SK-N-SH (cell line): Measurements from ENCODE around the gene CEP41. TPM values are rescaled to one million over a fixed set of nuclear protein-coding genes. Genes with fewer than 3 reads are reported as not detected.

Experiments used
- CTCF ChIA-PET: fragments of 300-600, 350-600 bp; formaldehyde crosslinking; extraction: SDS; loops from one replicate; lab custom pipeline; 2021; lab: Yijun Ruan, JAX
- POLR2A ChIA-PET: fragments of 350-600 bp; sonication (Branson Sonifier 250); formaldehyde crosslinking; extraction: SDS; loops from one replicate; lab custom pipeline; 2020; ENCODE audit warnings: antibody characterized with exemption, inconsistent platforms; lab: Yijun Ruan, JAX
- DNase-seq: peaks from one replicate; pipeline ENCODE4 v3.0.0; 2012
- H2AFZ ChIP-seq: fragments of 200-600 bp; sonication (generic); 2 replicates; pipeline ENCODE4 v1.8.1; 2016; ENCODE audit warnings: antibody characterized with exemption, mild to moderate bottlenecking, low read depth
- H3F3A ChIP-seq: fragments of 200-600 bp; sonication (generic); replicated peaks from 2 replicates; pipeline ENCODE3; 2016; ENCODE audit warnings: antibody characterized with exemption, mild to moderate bottlenecking; ENCODE audit not compliant: insufficient read depth
- H3K27ac ChIP-seq, 2 experiments: fragments of 200-500 bp in 1 of 2; fragments of 200-600 bp in 1 of 2; sonication (Bioruptor generic) in 1 of 2; sonication (generic), shearing (Covaris generic) in 1 of 2; 2 replicates each; pipeline versions ENCODE4 v1.5.1 to v1.6.1; 2014 to 2016; ENCODE audit warnings: low read depth in 2 of 2, inconsistent platforms in 1 of 2, low read length in 1 of 2, mild to moderate bottlenecking in 1 of 2, mixed read lengths in 1 of 2
- H3K27me3 ChIP-seq: fragments of 200-600 bp; sonication (generic), shearing (Covaris generic); 2 replicates; pipeline ENCODE4 v1.6.1; 2016; ENCODE audit warnings: mixed run types; ENCODE audit not compliant: insufficient read depth
- H3K36me3 ChIP-seq, 2 experiments: fragments of 200-500 bp in 1 of 2; fragments of 200-600 bp in 1 of 2; sonication (Bioruptor generic) in 1 of 2; sonication (generic) in 1 of 2; replicated peaks in 1 of 2; 2 replicates each; pipeline versions ENCODE3 to v1.5.1; 2014 to 2016; ENCODE audit warnings: low read length in 1 of 2, mild to moderate bottlenecking in 1 of 2; ENCODE audit not compliant: insufficient read depth in 2 of 2, control insufficient read depth in 1 of 2
- H3K4me1 ChIP-seq, 2 experiments: fragments of 200-500 bp in 1 of 2; fragments of 200-600 bp in 1 of 2; sonication (Bioruptor generic) in 1 of 2; sonication (generic), shearing (Covaris generic) in 1 of 2; 2 replicates each; pipeline versions ENCODE4 v1.5.1 to v1.6.1; 2014 to 2016; ENCODE audit warnings: low read depth in 1 of 2, low read length in 1 of 2, mixed run types in 1 of 2; ENCODE audit not compliant: insufficient read depth in 2 of 2, control insufficient read depth in 1 of 2
- H3K4me2 ChIP-seq: fragments of 200-600 bp; sonication (generic), shearing (Covaris generic); 2 replicates; pipeline ENCODE4 v1.6.1; 2017; ENCODE audit warnings: mixed run types
- H3K4me3 ChIP-seq, 2 experiments: fragments of 200-500 bp in 1 of 2; fragments of 200-600 bp in 1 of 2; sonication (Bioruptor generic) in 1 of 2; sonication (generic), shearing (Covaris generic) in 1 of 2; 2 replicates each; pipeline versions ENCODE4 v1.5.1 to v1.8.1; 2014 to 2016; ENCODE audit warnings: low read depth in 2 of 2, inconsistent platforms in 1 of 2, low read length in 1 of 2, mild to moderate bottlenecking in 1 of 2, mixed read lengths in 1 of 2, moderate library complexity in 1 of 2
- H3K79me2 ChIP-seq: fragments of 200-600 bp; sonication (generic); 2 replicates; pipeline ENCODE4 v1.8.1; 2017; ENCODE audit warnings: mild to moderate bottlenecking; ENCODE audit not compliant: insufficient read depth
- H3K9ac ChIP-seq: fragments of 200-600 bp; sonication (generic); 2 replicates; pipeline ENCODE4 v1.6.1; 2017; ENCODE audit warnings: mixed run types
- H3K9me2 ChIP-seq: fragments of 200-600 bp; sonication (generic); 2 replicates; pipeline ENCODE4 v1.6.1; 2017; ENCODE audit warnings: mixed run types
- H3K9me3 ChIP-seq: fragments of 200-600 bp; sonication (generic); 2 replicates; pipeline ENCODE4 v1.6.1; 2017; ENCODE audit warnings: mixed run types, mild to moderate bottlenecking, moderate library complexity
- H4K20me1 ChIP-seq: fragments of 200-600 bp; sonication (generic); 2 replicates; pipeline ENCODE4 v1.6.1; 2017; ENCODE audit warnings: mild to moderate bottlenecking, mixed run types; ENCODE audit not compliant: insufficient read depth
- CTCF ChIP-seq: fragments of 200-600 bp; sonication (generic); IDR thresholded peaks from 2 replicates; pipeline ENCODE4 v1.6.1; 2017; ENCODE audit warnings: antibody characterized with exemption, mild to moderate bottlenecking, moderate library complexity
- ELF1 ChIP-seq: IDR thresholded peaks from 2 replicates; pipeline ENCODE4 v1.4.0; 2012
- EZH2phosphoT487 ChIP-seq: fragments of 200-600 bp; sonication (generic); IDR thresholded peaks from 2 replicates; pipeline ENCODE4 v1.6.1; 2017; ENCODE audit warnings: low read depth, mixed run types, mild to moderate bottlenecking, antibody characterized with exemption, moderate library complexity, borderline replicate concordance
- FOSL2 ChIP-seq: IDR thresholded peaks from 2 replicates; pipeline ENCODE4 v1.4.0; 2012; ENCODE audit warnings: low read depth, mild to moderate bottlenecking, moderate library complexity, borderline replicate concordance
- FOXJ3 ChIP-seq: sonication (generic); formaldehyde crosslinking; IDR thresholded peaks from 2 replicates; pipeline ENCODE4 v1.5.1; 2020; ENCODE audit warnings: mild to moderate bottlenecking, missing genetic modification reagents
- RFX5 ChIP-seq: IDR thresholded peaks from 2 replicates; pipeline ENCODE4 v1.6.1; 2012; ENCODE audit warnings: mild to moderate bottlenecking, improper control_type of control experiment, low read length
- SIN3A ChIP-seq: IDR thresholded peaks from 2 replicates; pipeline ENCODE4 v1.6.1; 2012; ENCODE audit warnings: low read depth, mild to moderate bottlenecking, low read length, moderate library complexity, borderline replicate concordance
- SMC3 ChIP-seq: IDR thresholded peaks from 2 replicates; pipeline ENCODE4 v1.6.1; 2012; ENCODE audit warnings: low read depth, low read length, improper control_type of control experiment
- TAF1 ChIP-seq: IDR thresholded peaks from 2 replicates; pipeline ENCODE4 v1.6.1; 2012; ENCODE audit warnings: low read depth, mild to moderate bottlenecking, low read length, moderate library complexity, borderline replicate concordance
- TEAD4 ChIP-seq: IDR thresholded peaks from 2 replicates; pipeline ENCODE4 v1.4.0; 2012; ENCODE audit warnings: mild to moderate bottlenecking, borderline replicate concordance; ENCODE audit not compliant: insufficient read depth
- ZBTB33 ChIP-seq: IDR thresholded peaks from 2 replicates; pipeline ENCODE4 v1.4.0; 2012; ENCODE audit warnings: low read depth, borderline replicate concordance
- WGBS: methylation state at CpG from one replicate; pipeline ENCODE4 v1.1.6; 2017; ENCODE audit warnings: low lambda C conversion rate; 5-methylcytosine and 5-hydroxymethylcytosine counted together
- polyA plus RNA-seq, 3 experiments: library from polyadenylated mRNA; depleted of rRNA; stranded (reverse); fragments of >200 nt; gene quantifications; 2 replicates each; pipeline ENCODE4 v1.2.3, GENCODE V29; 2012
- TF ChIP-seq, protein P1 (sequence below): fragments of 150-350 bp; IDR thresholded peaks from 2 replicates; pipeline ENCODE4 v1.6.1; 2016; ENCODE audit warnings: mild to moderate bottlenecking, low read depth, low read length

The CEP41 gene
- polyA plus RNA-seq, 1 of the 3 experiments (the other 2 are of a cell fraction), result 20.9 TPM

DNA sequence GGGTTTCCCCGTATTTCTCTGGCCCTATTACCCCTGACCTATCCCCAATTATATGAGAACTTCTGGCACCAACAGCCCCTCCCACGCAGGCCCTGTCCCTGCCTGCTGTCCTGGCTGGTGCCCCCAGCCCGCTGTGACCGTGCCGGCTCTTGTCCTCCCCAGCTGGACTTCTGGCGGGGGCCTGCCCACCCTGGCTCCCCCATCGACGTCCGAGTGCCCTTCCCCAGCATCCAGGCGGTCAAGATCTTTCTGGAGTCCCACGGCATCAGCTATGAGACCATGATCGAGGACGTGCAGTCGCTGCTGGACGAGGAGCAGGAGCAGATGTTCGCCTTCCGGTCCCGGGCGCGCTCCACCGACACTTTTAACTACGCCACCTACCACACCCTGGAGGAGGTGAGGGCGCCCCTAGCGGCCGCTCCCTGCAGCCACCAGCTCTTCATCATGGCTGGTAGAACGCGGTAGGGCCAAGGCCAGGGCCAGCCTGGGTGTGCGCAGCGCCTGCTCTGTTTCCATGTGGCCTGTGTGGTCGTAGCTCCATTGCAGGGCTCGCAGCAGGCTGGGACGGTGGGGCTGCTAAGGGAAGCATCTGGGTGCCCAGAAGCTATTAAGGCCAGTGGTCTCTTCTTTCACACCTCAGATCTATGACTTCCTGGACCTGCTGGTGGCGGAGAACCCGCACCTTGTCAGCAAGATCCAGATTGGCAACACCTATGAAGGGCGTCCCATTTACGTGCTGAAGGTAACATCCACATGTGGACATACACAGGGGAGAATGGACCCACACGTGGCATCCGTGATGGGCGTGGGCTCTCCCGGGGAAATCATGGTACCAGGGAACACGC, 59.1 kb downstream of the CEP41 start:
- Histone ChIP-seq H3K27ac (no peak overlapping the region), H3K4me2 (no peak overlapping the region), H4K20me1 (no peaks in the 10 kb centered on the region), H3K9me3 (no peaks in the 10 kb centered on the region), H3K9me2 (no peaks in the 10 kb centered on the region), H3K79me2 (no peaks in the 10 kb centered on the region), H3K4me3 (no peak overlapping the region), H3K9ac (no peak overlapping the region), H3K4me1 (peaks cover 0 to 20% of the 10 kb centered on the region in 2 experiments; a peak in 1 of 4 replicates), H2AFZ (no peak overlapping the region), H3F3A (no peaks in the 10 kb centered on the region), H3K27me3 (no peaks in the 10 kb centered on the region), H3K36me3 (no peaks in the 10 kb centered on the region)
- POLR2A ChIA-PET, result no interaction called here
- CTCF ChIA-PET, result interaction anchor here (1.4 kb wide), 1 partner anchor 11 kb away, joined by 5 read pairs; no protein-coding TSS in a partner anchor
- no peak for DNase-seq
- 93% methylated on average over 41 of the region's 41 CpGs for WGBS
- TF ChIP-seq CTCF, result 0 out of 2 replicates have a peak, but pooled peaks have one; percentile 11
- no peak for TF ChIP-seq SMC3

DNA sequence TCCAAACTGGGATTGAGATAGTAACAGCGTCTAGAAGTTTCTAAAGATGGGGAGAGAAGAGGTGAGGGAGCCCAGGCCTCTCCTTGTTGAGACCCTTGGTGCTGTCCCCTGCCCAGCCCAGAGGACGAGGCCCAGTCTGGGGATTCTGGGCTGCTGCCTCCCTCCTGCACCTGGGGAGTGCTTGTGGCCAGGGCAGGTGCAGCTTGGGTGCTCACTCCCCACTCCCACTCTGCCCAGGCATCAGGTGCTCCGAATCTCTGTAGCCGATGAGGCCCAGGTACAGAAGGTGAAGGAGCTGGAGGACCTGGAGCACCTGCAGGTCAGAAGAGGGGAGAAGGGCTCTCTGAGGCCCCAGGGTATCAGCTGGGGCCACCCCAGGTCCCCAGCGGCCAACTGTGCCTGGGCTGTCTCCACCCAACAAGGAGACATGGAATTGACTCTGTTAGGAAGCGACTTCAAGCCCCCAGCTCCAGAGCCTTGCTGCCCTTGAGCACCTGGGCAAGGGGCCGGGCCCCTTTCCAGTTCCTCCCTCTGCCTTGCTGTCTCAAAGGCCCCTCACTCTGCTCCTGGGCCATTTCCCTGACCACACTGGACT, 59.9 kb downstream of the CEP41 start:
- no peaks in the 10 kb centered on the region for H3K9me3 ChIP-seq
- H3K4me2 ChIP-seq, result no peak overlapping the region
- H3K4me3 ChIP-seq, result no peak overlapping the region
- peaks cover 0 to 20% of the 10 kb centered on the region in 2 experiments; a peak in 1 of 4 replicates for H3K4me1 ChIP-seq
- no peak overlapping the region for H3K9ac ChIP-seq
- no peak overlapping the region for H2AFZ ChIP-seq
- no peaks in the 10 kb centered on the region for H4K20me1 ChIP-seq
- DNase-seq, result no peak
- no peaks in the 10 kb centered on the region for H3K27me3 ChIP-seq
- TF ChIP-seq FOXJ3 (CRISPR knock-in tag) (no peak), ZBTB33 (no peak), ELF1 (no peak), RFX5 (no peak), FOSL2 (no peak), SIN3A (no peak), TEAD4 (no peak), TAF1 (no peak), EZH2phosphoT487 (no peak)
- TF ChIP-seq, protein P1, sequence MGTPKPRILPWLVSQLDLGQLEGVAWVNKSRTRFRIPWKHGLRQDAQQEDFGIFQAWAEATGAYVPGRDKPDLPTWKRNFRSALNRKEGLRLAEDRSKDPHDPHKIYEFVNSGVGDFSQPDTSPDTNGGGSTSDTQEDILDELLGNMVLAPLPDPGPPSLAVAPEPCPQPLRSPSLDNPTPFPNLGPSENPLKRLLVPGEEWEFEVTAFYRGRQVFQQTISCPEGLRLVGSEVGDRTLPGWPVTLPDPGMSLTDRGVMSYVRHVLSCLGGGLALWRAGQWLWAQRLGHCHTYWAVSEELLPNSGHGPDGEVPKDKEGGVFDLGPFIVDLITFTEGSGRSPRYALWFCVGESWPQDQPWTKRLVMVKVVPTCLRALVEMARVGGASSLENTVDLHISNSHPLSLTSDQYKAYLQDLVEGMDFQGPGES, result no peak
- TF ChIP-seq, all 33 proteins: peak for 0
- 97% methylated on average over 6 of the region's 7 CpGs for WGBS
- no peaks in the 10 kb centered on the region for H3K36me3 ChIP-seq
- no peaks in the 10 kb centered on the region for H3K9me2 ChIP-seq
- ChIA-PET POLR2A (no interaction called here), CTCF (interaction anchor here (1.4 kb wide), 1 partner anchor 12 kb away, joined by 5 read pairs; no protein-coding TSS in a partner anchor)
- H3F3A ChIP-seq, result no peaks in the 10 kb centered on the region
- peak overlapping the region in 1 of 2 experiments; percentile 84; a peak in 2 of 4 replicates for H3K27ac ChIP-seq
- H3K79me2 ChIP-seq, result no peaks in the 10 kb centered on the region
